HEK293T (cell line): ENCODE data around the gene SLC43A1.
"Not testable (repeated sequence)": the region's sequence is repeated elsewhere in the genome, so short reads cannot be mapped to it uniquely, and the experiment has no call there.

Source experiments
- CTCF ChIA-PET: fragments of 350-600 bp; formaldehyde crosslinking; extraction: SDS; loops from one replicate; lab custom pipeline; 2021; ENCODE audit warnings: antibody characterized with exemption, inconsistent platforms; lab: Yijun Ruan, JAX
- POLR2A ChIA-PET: fragments of 350-600 bp; formaldehyde crosslinking; extraction: SDS; loops from one replicate; lab custom pipeline; 2020; ENCODE audit warnings: antibody characterized with exemption, inconsistent platforms; lab: Yijun Ruan, JAX
- DNase-seq: peaks from one replicate; pipeline ENCODE4 v3.0.0; 2012; ENCODE audit warnings: mixed read lengths; ENCODE audit errors: extremely low spot score
- ARNT ChIP-seq: fragments of 450-650 bp; IDR thresholded peaks from 2 replicates; pipeline ENCODE4 v1.6.1; 2017; ENCODE audit warnings: mild to moderate bottlenecking
- BHLHE40 ChIP-seq: fragments of 450-650 bp; IDR thresholded peaks from 2 replicates; pipeline ENCODE4 v1.6.1; 2016; ENCODE audit warnings: mild to moderate bottlenecking, moderate library complexity, borderline replicate concordance
- CTBP1 ChIP-seq: fragments of 450-650 bp; IDR thresholded peaks from 2 replicates; pipeline ENCODE4 v1.6.1; 2016; ENCODE audit warnings: borderline replicate concordance
- ELF4 ChIP-seq: fragments of 450-650 bp; IDR thresholded peaks from 2 replicates; pipeline ENCODE4 v1.6.1; 2017; ENCODE audit warnings: antibody characterized with exemption
- FOXA1 ChIP-seq: fragments of 450-650 bp; IDR thresholded peaks from 2 replicates; pipeline ENCODE4 v1.6.1; 2016; ENCODE audit warnings: mild to moderate bottlenecking
- FOXK2 ChIP-seq: fragments of 450-650 bp; IDR thresholded peaks from 2 replicates; pipeline ENCODE4 v1.6.1; 2016; ENCODE audit warnings: mild to moderate bottlenecking
- FOXM1 ChIP-seq: fragments of 450-650 bp; IDR thresholded peaks from 2 replicates; pipeline ENCODE4 v1.6.1; 2017; ENCODE audit warnings: mild to moderate bottlenecking, borderline replicate concordance
- HDGF ChIP-seq: fragments of 450-650 bp; IDR thresholded peaks from 2 replicates; pipeline ENCODE4 v1.6.1; 2017; ENCODE audit warnings: antibody characterized with exemption, borderline replicate concordance
- L3MBTL2 ChIP-seq: fragments of 450-650 bp; conservative IDR thresholded peaks from 2 replicates; pipeline ENCODE4 v1.6.1; 2016; ENCODE audit warnings: mild to moderate bottlenecking
- LEF1 ChIP-seq: fragments of 450-650 bp; IDR thresholded peaks from 2 replicates; pipeline ENCODE4 v1.6.1; 2017; ENCODE audit warnings: mild to moderate bottlenecking, borderline replicate concordance
- NFRKB ChIP-seq: fragments of 450-650 bp; IDR thresholded peaks from 2 replicates; pipeline ENCODE4 v1.6.1; 2016; ENCODE audit warnings: mild to moderate bottlenecking, moderate library complexity
- PKNOX1 ChIP-seq: fragments of 450-650 bp; IDR thresholded peaks from 2 replicates; pipeline ENCODE4 v1.6.1; 2016
- SP1 ChIP-seq: fragments of 450-650 bp; IDR thresholded peaks from 2 replicates; pipeline ENCODE4 v1.6.1; 2017
- SUZ12 ChIP-seq: fragments of 450-650 bp; IDR thresholded peaks from 2 replicates; pipeline ENCODE4 v1.6.1; 2016; ENCODE audit warnings: mild to moderate bottlenecking
- TARDBP ChIP-seq: fragments of 450-650 bp; IDR thresholded peaks from 2 replicates; pipeline ENCODE4 v1.6.1; 2016
- ZNF384 ChIP-seq: fragments of 450-650 bp; IDR thresholded peaks from 2 replicates; pipeline ENCODE4 v1.6.1; 2016

SLC43A1 gene

GRCh38 chr11:57536947-57537619, 21.6 kb upstream of the SLC43A1 start, which contains the start of gene SMTNL1:
Gene SMTNL1 (plus strand): TSS chr11:57537595. CDS start chr11:57542643, 5,048 bp downstream.
- no peak for TF ChIP-seq FOXA1
- TF ChIP-seq SUZ12 = no peak
- no peak for TF ChIP-seq FOXM1
- no peak for TF ChIP-seq PKNOX1
- TF ChIP-seq ELF4 = no peak
- no peak for TF ChIP-seq SP1
- TF ChIP-seq L3MBTL2 = no peak
- no peak for TF ChIP-seq FOXK2
- TF ChIP-seq LEF1 = no peak
- DNase-seq = no peak
- ChIA-PET POLR2A (no interaction called here), CTCF (no interaction called here)

- POLR2A ChIA-PET, DNase-seq: not testable (repeated sequence)
- CTCF ChIA-PET = interaction anchor here (0.7 to 1.1 kb wide), 2 partner anchors 41 to 108 kb away, joined by 3 to 7 read pairs; no protein-coding TSS in a partner anchor
These were observed 18.9 kb upstream of the SLC43A1 start for GRCh38 chr11:57534449-57534848.

GRCh38 chr11:57530596-57531507, 15.3 kb upstream of the SLC43A1 start, which contains the start of gene TIMM10:
Gene TIMM10 (minus strand): TSS chr11:57530754. CDS start chr11:57530189, 565 bp downstream.
- ChIA-PET CTCF (interaction anchor here (0.6 kb wide), 1 partner anchor 29 kb away, joined by 3 read pairs; no protein-coding TSS in a partner anchor), POLR2A (interaction anchor here (0.6 to 1.8 kb wide), 4 partner anchors 23 to 109 kb away, joined by 3 to 8 read pairs (median 4); partner anchors contain the start of gene RTN4RL2)
- peak; percentile 90 for DNase-seq
- no peak for TF ChIP-seq FOXK2
- TF ChIP-seq ELF4 = peak; percentile 78
- TF ChIP-seq ZNF384 = no peak
- peak; percentile 82 for TF ChIP-seq L3MBTL2
- 0 out of 2 replicates have a peak, but pooled peaks have one; percentile 4 for TF ChIP-seq PKNOX1

GRCh38 chr11:57530215-57530595, 14.7 kb upstream of the SLC43A1 start:
- TF ChIP-seq LEF1 (no peak), FOXK2 (no peak), SP1 (no peak), TARDBP (no peak), ELF4 (no peak), L3MBTL2 (no peak), CTBP1 (no peak), NFRKB (no peak), HDGF (no peak), FOXA1 (no peak), FOXM1 (no peak), SUZ12 (no peak), PKNOX1 (no peak), ZNF384 (no peak), BHLHE40 (no peak), ARNT (no peak)
- no peak for DNase-seq
- ChIA-PET POLR2A (interaction anchor here (1.0 kb wide), 2 partner anchors 22 to 70 kb away, joined by 3 to 5 read pairs; partner anchors contain the start of gene RTN4RL2), CTCF (interaction anchor here (0.6 to 7.1 kb wide), 2 partner anchors 37 to 1641 kb away, joined by 3 to 145 read pairs; no protein-coding TSS in a partner anchor)

GRCh38 chr11:57529012-57529411, 13.5 kb upstream of the SLC43A1 start:
- DNase-seq = no peak
- TF ChIP-seq FOXA1 = no peak
- TF ChIP-seq ARNT = no peak
- no peak for TF ChIP-seq NFRKB
- TF ChIP-seq ZNF384 = no peak
- TF ChIP-seq FOXM1 = no peak
- TF ChIP-seq BHLHE40 = no peak
- TF ChIP-seq L3MBTL2 = no peak
- TF ChIP-seq CTBP1 = no peak
- no peak for TF ChIP-seq FOXK2
- no peak for TF ChIP-seq HDGF
- no peak for TF ChIP-seq SP1
- no peak for TF ChIP-seq SUZ12
- no peak for TF ChIP-seq LEF1
- TF ChIP-seq TARDBP = no peak
- no peak for TF ChIP-seq ELF4
- POLR2A ChIA-PET = interaction anchor here (2.6 kb wide), 1 partner anchor 35 kb away, joined by 17 read pairs; no protein-coding TSS in a partner anchor
- CTCF ChIA-PET = interaction anchor here (0.8 to 7.1 kb wide), 3 partner anchors 36 to 72 kb away, joined by 5 to 145 read pairs (median 24); no protein-coding TSS in a partner anchor
